GM21528 (cell line): ENCODE measurements around the gene SLC25A10.

ENCODE experiments used
- ATAC-seq: cut with Tn5 transposase; IDR thresholded peaks from one replicate; pipeline ENCODE4 v1.9.1; 2021; ENCODE audit warnings: mild to moderate bottlenecking, moderate library complexity; ENCODE audit not compliant: unreplicated experiment, low FRiP score

The SLC25A10 gene

GRCh38 chr17:81741049-81741593, 29.0 kb downstream of the SLC25A10 start:
- ATAC-seq, result no peak

GRCh38 chr17:81741594-81742452, 29.7 kb downstream of the SLC25A10 start:
- no peak for ATAC-seq
